Left colon (tissue), 2 donors: ENCODE measurements around the gene FANCD2. TPM values are rescaled to one million over a fixed set of nuclear protein-coding genes. Genes with fewer than 3 reads are reported as not detected.
"Not testable (repeated sequence)": the region's sequence is repeated elsewhere in the genome, so short reads cannot be mapped to it uniquely, and the experiment has no call there.

Source experiments
- ATAC-seq: fragments of 200-7000 bp; cut with Tn5 transposase; one replicate; pipeline ENCODE4 v1.9.1; 2020; ENCODE audit warnings: mild to moderate bottlenecking, moderate library complexity
- DNase-seq, 2 donors: peaks; one replicate each; pipeline ENCODE4 v3.0.0-alpha.2; 2020
- intact Hi-C, 2 donors: fragments of 100-400 bp; cut with DNase I in 1 of 2; cut with micrococcal nuclease in 1 of 2; formaldehyde crosslinking; loops; one replicate each; pipeline versions ENCODE4 v1.11.2 to v1.14.0; 2022; cut with DNase I, micrococcal nuclease
- total RNA-seq, 2 donors: library from RNA; stranded (reverse); fragmentation: NEBNext Ultra II Directional; extraction: Animal tissue kit (Norgen Biotek cat#: 25700); gene quantifications; one replicate each; pipeline ENCODE4 v1.2.1, GENCODE V29; 2021
- donor health status: DM: no; HTN: no; CAD: no.
- donor health status: DM: yes; HTN: yes; CAD: no.

The FANCD2 gene
- total RNA-seq, 2 donors from 2014 or later, result 5.1 to 10.0 TPM

DNA sequence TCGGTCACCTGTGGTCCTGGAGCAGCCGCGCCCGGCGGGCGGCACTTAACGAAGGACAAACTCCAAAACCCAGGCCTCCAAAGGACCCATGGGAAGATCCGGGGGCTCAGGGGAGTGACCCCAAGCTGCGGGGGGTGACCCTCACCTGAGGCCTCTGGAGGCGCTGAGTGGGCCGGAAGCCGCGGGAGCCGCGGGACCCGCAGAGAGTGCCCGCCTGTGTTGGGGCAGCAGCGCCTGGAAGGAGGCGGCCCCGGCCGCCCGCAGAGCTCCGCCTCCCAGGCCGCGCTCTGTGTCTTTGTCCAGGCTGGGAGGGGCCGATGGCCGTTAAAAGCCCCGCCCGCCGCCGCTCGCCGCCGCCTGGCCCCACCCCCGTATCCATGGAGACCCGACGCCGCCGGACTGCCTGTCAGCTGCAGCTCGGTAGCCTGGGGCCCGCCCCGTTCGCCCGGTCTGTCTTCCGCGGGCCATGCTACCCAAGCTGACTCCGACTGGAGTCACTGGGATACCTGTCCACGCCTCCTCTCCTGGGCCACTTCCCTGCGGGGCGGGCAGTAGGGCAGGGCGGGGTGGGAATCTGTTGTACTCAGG lies 15.3 kb upstream of the FANCD2 start:
- peak; percentile 92 for ATAC-seq
- intact Hi-C loops, result no loop called here

DNA sequence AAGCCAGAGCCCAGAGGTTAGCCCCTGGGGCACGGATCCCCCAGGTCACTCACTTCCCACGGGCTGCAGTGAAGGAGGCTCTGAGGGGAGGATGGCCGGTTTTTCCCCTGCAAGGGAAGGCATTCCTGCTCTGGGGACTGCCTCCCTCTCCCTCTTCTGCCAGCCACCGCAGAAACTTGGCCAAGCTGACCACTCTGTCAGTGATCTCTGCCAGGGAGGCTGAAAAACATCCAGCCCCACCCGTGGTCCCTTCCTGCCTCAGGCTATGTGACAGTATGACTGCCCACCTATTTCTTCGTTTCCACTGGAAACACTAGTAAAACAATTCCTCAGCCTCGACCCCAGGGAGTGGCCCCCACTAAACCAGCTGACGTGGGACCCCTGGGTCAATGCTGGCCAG lies 14.6 kb upstream of the FANCD2 start:
- DNase-seq (no peak), ATAC-seq (no peak)
- intact Hi-C loops, result no loop called here

More for the DNA sequence above, 15.3 kb upstream of the FANCD2 start:
- peak; percentile 98 to 99 for DNase-seq

DNA sequence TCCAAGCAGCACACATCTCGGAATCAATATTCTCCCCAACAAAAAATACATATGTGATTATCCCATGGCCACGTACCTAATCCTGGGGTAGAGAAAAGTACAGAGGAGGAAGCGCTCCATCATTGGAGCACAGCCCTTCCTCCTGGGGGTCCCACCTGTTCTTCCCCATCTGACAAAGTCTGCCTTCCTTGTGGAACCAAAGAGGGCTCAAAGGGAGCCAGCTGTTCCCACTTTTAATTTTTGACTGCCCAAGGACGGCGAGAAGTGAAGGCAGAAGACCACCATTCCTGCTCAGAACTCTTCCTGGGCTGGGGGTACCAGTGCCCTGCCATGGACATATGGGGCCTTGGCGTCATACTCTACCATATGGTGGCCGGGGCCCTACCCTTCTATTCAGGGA lies 14.1 kb upstream of the FANCD2 start:
- intact Hi-C loops, result no loop called here
- DNase-seq (no peak), ATAC-seq (no peak)

DNA sequence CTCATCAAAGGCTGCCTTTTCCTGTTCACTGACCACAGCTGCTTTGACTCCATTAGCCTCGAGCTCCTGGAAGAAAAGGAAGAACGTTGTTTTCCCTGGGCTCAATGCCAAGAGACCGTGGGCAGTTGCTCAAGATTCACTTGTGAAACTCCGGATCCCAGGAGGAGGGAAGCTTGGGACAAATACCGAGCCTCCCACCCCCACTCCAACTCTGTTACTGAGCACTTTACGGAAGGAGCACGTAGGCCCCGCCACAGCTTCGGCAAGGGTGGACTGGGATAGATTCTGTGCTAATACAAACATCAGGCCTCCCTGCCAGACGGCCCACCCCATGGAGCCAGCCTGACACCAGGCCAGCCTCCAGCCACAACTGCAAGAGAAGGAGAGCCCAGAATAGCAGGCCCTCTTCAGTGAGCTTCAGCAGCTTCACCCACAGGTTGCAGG lies 10.8 kb upstream of the FANCD2 start:
- intact Hi-C loops, result no loop called here
- peak; percentile 61 to 78 for DNase-seq
- no peak for ATAC-seq

DNA sequence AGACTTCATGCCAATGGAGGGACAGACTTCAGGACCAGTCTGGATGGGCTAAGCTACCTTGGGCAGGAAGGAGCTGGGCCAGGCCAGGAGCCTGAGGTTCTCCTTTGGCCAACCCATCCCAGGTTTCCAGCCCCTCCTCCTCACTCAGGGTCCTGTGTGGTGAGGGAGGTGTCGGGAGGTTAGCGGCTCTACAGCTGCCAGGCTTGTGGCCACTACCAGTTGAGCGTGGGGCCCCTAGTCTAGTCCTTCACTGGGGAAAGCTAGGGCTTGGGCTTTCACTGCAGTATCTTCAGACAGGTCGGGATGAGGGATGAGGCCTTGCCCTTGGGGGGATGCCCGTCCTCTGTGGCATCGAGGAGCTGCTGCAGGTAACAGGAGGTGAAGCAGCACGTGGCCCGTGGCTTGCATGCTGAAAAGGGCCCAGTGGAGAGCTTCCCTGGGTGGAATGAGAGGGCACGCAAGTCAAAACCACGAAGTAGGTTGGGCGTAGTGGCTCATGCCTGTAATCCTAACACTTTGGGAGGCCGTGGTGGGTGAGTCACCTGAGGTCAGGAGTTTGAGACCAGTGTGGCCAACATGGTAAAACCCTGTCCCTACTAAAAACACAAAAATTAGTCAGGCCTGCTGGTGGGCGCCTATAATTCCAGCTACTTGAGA lies 8.5 kb upstream of the FANCD2 start:
- ATAC-seq, result no peak
- intact Hi-C loops, result no loop called here
- DNase-seq, result no peak

DNA sequence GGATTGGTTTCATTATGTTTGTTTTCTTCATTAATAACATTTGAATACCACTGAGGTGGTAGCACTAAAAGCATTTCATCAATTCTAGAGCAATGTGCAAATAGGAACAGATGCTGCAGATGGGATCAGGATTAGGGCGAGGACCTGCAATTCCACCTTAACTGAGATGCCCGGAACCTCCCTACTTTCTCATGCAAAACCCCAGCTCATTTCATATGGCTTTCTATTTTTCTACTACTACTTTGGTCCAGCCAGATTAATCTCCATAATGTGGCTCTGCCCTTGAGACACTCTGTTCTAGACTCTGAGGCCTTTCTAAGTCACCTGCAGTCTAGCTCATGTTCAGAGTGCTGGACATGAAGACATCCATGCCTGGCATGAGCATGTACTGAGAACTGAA lies 7.4 kb upstream of the FANCD2 start:
- ATAC-seq, DNase-seq, intact Hi-C loops: not testable (repeated sequence)

DNA sequence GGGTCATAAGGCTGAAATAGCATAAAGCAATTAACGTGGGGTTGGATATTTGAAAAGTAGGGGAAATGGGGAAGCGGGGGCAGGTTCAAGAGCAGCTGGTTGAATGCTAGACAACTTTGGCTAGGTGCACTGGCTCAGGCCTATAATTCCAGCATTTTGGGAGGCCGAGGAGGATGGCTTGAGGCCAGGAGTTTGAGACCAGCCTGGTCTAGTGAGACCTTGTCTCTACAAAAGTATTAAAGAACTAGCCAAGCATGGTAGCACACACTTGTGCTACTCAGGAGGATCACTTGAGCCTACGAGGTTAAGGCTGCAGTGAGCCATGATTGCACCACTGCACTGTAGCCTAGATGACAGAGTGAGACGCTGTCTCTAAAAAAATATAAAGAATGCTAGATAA lies 6.9 kb upstream of the FANCD2 start:
- no peak for DNase-seq
- ATAC-seq, result no peak
- intact Hi-C loops, result no loop called here

DNA sequence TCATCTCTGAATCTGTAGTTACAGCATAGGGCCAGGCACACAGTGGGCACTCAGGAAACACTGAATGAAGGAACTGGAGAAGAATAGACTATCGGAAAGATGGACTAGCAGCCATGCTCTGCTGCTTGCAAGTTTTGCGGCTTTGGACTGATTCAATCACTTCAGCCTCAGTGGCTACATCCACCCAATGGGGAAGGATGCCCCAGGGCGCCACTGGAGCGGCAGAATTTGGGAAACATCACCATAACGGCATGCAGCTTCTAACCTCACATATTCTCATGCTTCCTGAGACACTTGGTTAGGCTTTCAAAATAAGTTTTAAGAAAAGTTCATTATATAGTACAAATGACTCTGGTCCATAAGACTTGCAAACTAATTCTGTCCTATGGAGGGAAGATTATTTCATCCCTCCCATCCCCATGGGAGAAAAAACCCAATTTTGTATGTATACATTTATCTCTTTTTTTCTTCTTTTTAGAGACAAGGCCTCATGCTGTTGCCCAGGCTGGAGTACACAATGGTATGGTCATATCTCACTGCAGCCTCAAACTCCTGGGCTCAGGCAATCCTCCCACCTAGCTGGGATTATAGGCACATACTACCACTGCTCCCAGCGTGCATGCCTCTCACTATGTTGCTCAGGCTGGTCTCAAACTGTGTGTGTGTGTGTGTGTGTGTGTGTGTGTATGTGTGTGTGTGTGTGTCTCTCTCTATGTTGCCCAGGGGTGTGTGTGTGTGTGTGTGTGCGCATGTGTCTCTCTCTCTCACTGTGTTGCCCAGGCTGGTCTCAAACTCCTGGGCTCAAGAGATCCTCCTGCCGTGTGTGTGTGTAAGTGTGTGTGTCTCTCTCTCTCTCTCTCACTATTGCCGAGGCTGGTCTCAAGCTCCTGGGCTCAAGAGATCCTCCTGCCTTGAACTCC lies 4.1 kb upstream of the FANCD2 start:
- DNase-seq (no peak), ATAC-seq (no peak)
- intact Hi-C loops, result no loop called here

DNA sequence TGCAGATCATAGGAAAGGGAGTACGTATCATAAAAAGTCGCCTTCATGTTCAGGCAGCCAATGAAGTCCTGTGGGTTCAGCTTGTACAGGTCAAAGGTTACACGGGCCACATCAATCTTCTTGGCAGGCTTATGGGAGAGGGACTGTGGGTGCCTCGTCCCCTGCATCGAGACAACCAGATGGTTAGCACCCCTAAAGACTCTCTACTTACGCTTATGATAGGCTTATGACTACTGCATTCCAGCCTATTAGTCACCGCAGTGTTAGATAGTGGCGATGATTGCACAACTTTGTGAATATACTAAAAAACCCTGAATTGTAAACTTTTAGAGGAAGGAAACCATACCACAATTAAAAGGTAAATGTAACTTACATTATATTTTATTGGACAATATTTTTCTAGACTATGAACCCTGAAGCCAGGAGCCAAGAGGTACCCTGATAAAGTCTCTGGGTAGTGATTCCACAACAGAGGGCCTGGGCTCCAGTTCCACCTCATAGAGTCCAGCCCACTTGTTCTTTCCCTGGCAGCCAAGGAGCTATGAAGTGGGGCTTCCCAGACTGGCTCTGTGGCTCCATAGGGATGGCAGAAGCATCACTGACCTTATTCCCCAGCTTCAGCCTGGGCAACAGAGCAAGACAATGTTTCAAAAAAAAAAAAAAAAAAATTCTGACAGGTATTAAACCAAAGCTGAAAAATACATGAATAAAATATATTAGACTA lies 2.5 kb upstream of the FANCD2 start:
- intact Hi-C loops, result no loop called here

DNA sequence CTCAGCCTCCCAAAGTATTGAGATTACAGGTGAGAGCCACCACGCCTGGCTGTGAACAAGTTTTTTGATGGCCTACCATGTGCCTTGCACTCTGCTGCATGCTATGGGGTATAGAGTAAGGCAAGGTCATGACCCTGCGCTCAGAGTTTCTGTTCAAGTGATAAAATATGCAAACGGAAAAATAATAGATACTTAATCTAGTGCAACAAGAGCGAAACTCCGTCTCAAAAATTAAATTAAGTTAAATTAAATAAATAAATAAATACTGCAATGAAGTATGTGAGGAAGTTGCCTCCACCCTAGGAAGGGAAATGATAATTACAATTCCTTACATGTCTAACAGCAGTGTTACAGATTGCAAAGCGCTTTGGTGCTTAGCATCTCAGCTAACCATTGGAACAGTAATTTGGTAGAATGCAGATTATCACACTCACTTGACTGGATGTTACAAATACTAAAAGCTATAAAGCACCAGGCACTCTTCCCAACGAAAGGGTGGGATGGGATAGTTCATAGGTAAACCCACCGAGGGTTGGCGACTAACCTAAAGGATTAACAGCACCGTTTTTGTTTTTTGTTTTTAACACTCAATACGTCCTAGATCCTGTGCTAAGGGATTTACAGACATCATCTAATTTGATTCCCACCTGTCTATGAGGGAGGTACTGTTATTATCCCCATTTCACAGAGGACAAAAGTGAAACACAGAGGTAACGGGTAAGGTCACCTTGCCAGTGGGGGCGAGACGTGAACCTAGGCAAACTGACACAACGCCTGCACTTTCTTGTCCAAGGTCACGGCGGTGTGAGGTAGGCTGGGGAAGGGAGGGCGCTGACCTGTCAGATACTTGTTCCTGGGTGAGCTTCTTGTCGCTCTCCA lies 793 bp upstream of the FANCD2 start:
- ATAC-seq (peak; percentile 57), DNase-seq (no peak)
- intact Hi-C loops, result no loop called here

More for the DNA sequence above, 2.5 kb upstream of the FANCD2 start:
- DNase-seq (no peak), ATAC-seq (no peak)

DNA sequence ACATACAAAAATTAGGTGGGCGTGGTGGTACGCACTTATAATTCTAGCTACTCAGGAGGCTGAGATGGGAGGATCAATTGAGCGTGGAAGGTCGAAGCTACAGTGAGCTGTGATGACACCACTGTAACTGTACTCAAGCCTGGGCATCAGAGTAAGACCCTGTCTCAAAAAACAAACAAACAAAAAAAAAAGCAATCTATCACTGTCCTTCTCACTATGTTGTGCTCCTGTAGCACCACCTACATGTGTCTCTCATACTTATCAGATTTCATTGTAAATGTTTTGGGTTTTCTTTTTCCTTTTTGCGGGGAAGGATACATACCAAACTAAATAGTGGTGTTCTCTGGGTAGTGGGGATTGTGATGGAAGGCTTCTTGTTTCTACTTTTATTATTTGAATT lies 14.8 kb downstream of the FANCD2 start:
- DNase-seq, result no peak
- intact Hi-C loops, result no loop called here
- ATAC-seq, result no peak

DNA sequence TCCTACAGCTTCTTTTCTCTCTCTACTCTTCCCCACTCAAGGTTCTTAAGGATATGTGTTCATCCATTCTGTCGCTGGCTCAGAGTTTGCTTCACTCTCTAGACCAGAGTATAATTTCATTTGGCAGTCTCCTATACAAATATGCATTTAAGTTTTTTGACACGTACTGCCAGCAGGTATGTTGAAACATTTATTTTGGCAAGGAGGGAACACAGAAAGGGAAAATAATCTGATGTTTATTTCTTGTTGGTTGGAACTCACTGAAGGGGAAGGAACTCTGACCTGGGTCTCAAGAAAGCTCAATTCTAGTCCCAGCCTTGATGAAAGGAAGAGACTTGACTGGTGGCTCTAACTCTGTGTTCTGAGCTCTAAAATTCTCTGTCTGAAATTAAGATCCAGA lies 21.6 kb downstream of the FANCD2 start:
- intact Hi-C loops, result no loop called here
- DNase-seq, result no peak
- no peak for ATAC-seq

DNA sequence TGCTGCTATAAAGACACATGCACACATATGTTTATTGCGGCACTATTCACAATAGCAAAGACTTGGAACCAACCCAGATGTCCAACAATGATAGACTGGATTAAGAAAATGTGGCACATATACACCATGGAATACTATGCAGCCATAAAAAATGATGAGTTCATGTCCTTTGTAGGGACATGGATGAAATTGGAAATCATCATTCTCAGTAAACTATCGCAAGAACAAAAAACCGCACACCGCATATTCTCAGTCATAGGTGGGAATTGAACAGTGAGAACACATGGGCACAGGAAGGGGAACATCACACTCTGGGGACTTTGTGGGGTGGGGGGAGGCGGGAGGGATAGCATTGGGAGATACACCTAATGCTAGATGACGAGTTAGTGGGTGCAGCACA lies 26.8 kb downstream of the FANCD2 start:
- ATAC-seq, DNase-seq, intact Hi-C loops: not testable (repeated sequence)

DNA sequence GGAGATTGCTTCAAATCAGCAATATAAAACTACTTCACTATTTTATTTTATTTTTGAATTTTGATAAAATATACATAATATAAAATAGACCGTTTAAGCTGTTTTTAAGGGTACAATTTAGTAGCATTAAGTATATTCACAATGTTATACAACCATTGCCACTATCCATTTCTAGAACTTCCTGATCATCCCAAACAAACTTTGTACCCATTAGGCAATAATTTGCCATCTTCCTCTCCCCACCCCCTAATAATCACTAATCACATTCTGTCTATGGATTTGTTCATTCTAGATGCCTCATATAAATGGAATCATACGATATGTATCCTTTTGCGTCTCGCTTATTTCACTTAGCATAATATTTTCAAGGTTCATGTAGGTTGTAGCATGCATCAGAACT lies 28.9 kb downstream of the FANCD2 start:
- no peak for ATAC-seq
- DNase-seq, result no peak
- intact Hi-C loops, result no loop called here

DNA sequence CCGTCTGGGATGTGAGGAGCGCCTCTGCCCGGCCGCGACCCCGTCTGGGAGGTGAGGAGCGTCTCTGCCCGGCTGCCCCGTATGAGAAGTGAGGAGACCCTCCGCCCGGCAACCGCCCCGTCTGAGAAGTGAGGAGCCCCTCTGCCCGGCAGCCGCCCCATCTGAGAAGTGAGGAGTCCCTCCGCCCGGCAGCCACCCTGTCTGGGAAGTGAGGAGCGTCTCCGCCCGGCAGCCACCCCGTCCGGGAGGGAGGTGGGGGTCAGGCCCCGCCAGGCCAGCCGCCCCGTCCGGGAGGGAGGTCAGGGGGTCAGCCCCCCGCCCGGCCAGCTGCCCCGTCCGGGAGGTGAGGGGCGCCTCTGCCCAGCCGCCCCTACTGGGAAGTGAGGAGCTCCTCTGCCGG lies 43.8 kb downstream of the FANCD2 start:
- ATAC-seq, intact Hi-C loops, DNase-seq: not testable (repeated sequence)

DNA sequence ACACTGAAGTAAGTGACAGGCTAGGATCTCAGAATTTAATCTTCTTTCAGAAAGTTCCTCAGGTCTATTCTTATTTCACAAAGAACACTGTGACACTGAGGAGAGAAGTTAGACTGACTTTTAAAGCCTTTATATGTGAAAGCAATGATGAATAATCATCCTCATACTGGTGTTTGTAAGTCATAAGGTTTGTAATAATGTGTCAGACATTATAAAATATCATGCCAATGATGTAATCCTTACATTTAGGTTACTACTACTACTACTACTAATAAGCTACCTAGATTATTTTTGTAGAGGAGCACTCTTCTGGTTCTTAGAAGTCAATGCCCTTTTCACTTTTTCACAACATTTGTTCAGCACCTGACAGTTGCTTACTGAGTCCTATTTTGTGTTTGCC lies 48.4 kb downstream of the FANCD2 start:
- ATAC-seq (no peak), DNase-seq (no peak)
- intact Hi-C loops, result no loop called here

DNA sequence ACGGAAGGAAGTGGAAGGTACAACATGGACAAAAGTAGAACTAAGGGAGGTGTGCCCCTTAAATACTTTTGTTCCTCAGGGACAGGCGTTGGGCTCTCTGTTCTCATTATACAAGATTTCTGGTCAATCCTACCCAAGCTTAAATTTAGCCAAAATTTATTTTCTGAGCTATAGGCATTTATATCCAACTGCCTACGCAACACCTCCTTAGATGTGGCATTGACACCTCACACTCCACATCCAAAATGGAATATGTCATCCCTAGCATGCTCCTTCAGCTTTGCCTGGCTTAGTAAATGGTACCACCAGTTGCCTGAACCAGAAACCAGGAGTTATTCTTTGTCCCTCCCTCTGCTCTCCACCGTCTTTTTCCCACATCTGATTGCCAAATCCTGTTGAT lies 55.6 kb downstream of the FANCD2 start:
- intact Hi-C loops, result no loop called here
- no peak for ATAC-seq

DNA sequence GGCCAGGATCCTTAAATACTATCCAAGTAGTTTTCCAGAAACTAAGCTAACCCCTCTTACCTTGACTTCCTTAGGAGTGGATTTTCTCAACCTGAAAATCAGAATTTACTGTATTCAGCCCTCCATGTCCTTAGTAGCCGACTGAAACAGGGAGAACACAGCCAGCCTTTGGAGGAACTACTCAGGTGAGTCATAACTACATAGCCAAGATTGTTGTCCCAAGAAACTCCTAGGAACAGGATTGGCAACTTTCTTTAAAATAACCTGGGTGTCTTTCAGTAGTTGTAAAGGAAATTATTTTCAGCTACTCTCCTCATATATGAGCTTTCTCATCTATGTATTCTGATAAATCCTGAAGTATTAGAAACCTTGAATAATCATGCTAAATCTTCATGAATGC lies 59.5 kb downstream of the FANCD2 start:
- ATAC-seq, result no peak
- no peak for DNase-seq
- intact Hi-C loops, result no loop called here

More for the DNA sequence above, 55.6 kb downstream of the FANCD2 start:
- no peak for DNase-seq
